A549 treated with RU486 at 1 μM for 4 hours (cell line): ENCODE results near the gene GAGE13. TPM values are rescaled to one million over a fixed set of nuclear protein-coding genes. Genes with fewer than 3 reads are reported as not detected.

Experiments
- total RNA-seq: library from RNA; stranded (reverse); fragments of 200-300 nt; extraction: Qiagen RNA extraction; gene quantifications from 5 replicates; pipeline ENCODE4 v1.2.3, GENCODE V29; 2022; ENCODE audit warnings: low read depth

GAGE13 gene, protein sequence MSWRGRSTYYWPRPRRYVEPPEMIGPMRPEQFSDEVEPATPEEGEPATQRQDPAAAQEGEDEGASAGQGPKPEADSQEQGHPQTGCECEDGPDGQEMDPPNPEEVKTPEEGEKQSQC
- total RNA-seq, result not detected in 5 replicates

DNA sequence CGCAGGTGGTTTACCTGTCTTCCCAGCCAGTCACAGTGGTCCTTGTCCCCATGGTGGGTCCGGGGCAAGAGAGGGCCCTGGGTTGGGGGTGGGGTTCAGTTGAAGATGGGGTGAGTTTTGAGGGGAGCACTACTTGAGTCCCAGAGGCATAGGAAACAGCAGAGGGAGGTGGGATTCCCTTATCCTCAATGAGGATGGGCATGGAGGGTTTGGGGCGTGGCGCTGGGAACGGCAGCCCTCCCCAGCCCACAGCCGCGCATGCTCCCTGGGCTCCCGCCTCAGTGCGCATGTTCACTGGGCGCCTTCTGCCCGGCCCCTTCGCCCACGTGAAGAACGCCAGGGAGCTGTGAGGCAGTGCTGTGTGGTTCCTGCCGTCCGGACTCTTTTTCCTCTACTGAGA lies at the start of gene GAGE13:
Gene GAGE13 (plus strand): TSS at position 301 of the 400 bp plus-strand sequence. CDS start 1,156 bp downstream, outside the sequence.

DNA sequence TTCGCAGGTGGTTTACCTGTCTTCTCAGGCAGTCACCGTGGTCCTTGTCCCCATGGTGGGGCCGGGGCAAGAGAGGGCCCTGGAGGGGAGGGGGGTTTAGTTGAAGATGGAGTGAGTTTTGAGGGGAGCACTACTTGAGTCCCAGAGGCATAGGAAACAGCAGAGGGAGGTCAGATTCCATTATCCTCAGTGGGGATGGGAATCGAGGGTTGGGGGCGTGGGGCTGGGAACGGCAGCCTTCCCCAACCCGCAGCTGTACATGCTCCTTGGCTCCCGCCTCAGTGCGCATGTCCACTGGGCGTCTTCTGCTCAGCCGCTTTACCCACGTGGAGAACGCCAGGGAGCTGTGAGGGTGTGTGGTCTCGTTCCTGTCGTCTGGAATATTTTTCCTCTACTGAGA lies 28.0 kb upstream of the GAGE13 start, which contains the start of gene GAGE10:
Gene GAGE10 (plus strand): TSS at position 301 of the 400 bp plus-strand sequence. CDS start 1,214 bp downstream, outside the sequence.

DNA sequence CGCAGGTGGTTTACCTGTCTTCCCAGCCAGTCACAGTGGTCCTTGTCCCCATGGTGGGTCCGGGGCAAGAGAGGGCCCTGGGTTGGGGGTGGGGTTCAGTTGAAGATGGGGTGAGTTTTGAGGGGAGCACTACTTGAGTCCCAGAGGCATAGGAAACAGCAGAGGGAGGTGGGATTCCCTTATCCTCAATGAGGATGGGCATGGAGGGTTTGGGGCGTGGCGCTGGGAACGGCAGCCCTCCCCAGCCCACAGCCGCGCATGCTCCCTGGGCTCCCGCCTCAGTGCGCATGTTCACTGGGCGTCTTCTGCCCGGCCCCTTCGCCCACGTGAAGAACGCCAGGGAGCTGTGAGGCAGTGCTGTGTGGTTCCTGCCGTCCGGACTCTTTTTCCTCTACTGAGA lies 9.6 kb upstream of the GAGE13 start, which contains the start of gene GAGE12J:
Gene GAGE12J (plus strand): TSS at position 301 of the 400 bp plus-strand sequence. CDS start 1,157 bp downstream, outside the sequence.

Other genes with a start within 250 kb of the GAGE13 start
- 20.1 to 25.5 TPM (median 23.8 TPM) in 5 replicates for gene GPKOW, start 207.8 kb upstream of the GAGE13 start, total RNA-seq
- gene MAGIX, start 168.8 kb upstream of the GAGE13 start, total RNA-seq, result 1.7 to 3.4 TPM (median 2.5 TPM) in 5 replicates
- gene PLP2, start 159.7 kb upstream of the GAGE13 start, total RNA-seq, result 315 to 481 TPM (median 431 TPM) in 5 replicates
- gene PRICKLE3, start 145.2 kb upstream of the GAGE13 start, total RNA-seq, result 16.1 to 21.8 TPM (median 19.4 TPM) in 5 replicates
- gene SYP, start 131.4 kb upstream of the GAGE13 start, total RNA-seq, result 2.2 to 3.3 TPM (median 2.8 TPM) in 5 replicates
- not detected in 5 replicates for gene CACNA1F, start 98.2 kb upstream of the GAGE13 start, total RNA-seq
- 12.2 to 15.8 TPM (median 14.2 TPM) in 5 replicates for gene CCDC22, start 96.1 kb upstream of the GAGE13 start, total RNA-seq
- 0.06 to 0.33 TPM (median 0.10 TPM) in 5 replicates for gene FOXP3, start 66.9 kb upstream of the GAGE13 start, total RNA-seq
- 2.2 to 3.3 TPM (median 2.3 TPM) in 5 replicates for gene PPP1R3F, start 61.8 kb upstream of the GAGE13 start, total RNA-seq
- not detected in 5 replicates for gene GAGE10, start 27.9 kb upstream of the GAGE13 start, total RNA-seq
- gene GAGE12J, start 9.5 kb upstream of the GAGE13 start, total RNA-seq, result not detected in 5 replicates
- not detected in 5 replicates for gene GAGE12C, start 200.6 kb downstream of the GAGE13 start, total RNA-seq
- gene GAGE12D, start 210.2 kb downstream of the GAGE13 start, total RNA-seq, result not detected in 5 replicates
- gene GAGE12E, start 219.7 kb downstream of the GAGE13 start, total RNA-seq, result not detected in 5 replicates
- not detected in 5 replicates for gene GAGE12F, start 229.3 kb downstream of the GAGE13 start, total RNA-seq
- gene GAGE12G, start 238.8 kb downstream of the GAGE13 start, total RNA-seq, result not detected in 5 replicates
- gene GAGE12H, start 248.4 kb downstream of the GAGE13 start, total RNA-seq, result not detected in 5 replicates